Astrocyte of the cerebellum (primary cell): ENCODE results near the gene HMG20A.

ENCODE experiments used
- DNase-seq: peaks from one replicate; pipeline ENCODE4 v3.0.0-alpha.2; 2011; ENCODE audit warnings: low read depth
- H3K4me3 ChIP-seq: 2 replicates; pipeline ENCODE4 v1.5.1; 2011; ENCODE audit warnings: mild to moderate bottlenecking, low read depth, low read length, moderate library complexity
- in situ Hi-C: cut with HindIII; loops from 2 replicates; pipeline ENCODE4 v1.10.0; 2017; ENCODE audit warnings: low sequenced_read_pairs
- TF ChIP-seq, protein P1 (sequence below): IDR thresholded peaks from 2 replicates; pipeline ENCODE4 v1.5.1; 2012; ENCODE audit warnings: low read length, low read depth, moderate library complexity, mild to moderate bottlenecking; ENCODE audit errors: missing control alignments

Gene HMG20A

DNA sequence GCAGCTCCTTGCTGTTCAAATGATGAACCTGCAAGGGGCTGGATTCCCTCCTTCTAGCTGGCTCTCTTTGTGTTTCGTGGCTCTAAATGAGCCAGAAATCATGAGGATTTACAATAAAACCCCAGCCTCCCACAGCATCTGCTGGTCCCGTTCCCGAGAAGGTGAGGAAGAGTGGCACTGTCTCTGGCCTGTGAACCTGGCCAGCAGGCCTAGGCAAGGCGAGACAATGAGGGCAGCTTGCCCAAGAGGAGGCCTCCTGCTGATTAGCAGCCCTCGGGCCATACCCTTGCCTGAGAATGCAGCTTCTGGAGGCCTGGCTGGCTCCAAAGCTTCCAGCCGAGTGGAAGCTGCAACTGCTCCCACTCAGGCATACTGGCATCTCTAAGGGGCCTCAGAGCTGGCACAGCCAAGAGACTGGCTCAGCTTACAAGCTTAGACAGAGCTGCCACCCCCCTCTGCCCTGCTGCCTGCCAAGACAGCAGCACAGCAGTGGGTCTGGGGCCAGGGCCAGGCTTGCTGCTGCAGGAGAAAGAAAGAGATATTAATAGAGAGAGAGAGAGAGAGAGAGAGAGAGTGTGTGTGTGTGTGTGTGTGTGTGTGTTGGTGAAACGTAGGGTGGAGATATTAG lies 76.5 kb downstream of the HMG20A start:
- no peak for DNase-seq
- TF ChIP-seq, protein P1, sequence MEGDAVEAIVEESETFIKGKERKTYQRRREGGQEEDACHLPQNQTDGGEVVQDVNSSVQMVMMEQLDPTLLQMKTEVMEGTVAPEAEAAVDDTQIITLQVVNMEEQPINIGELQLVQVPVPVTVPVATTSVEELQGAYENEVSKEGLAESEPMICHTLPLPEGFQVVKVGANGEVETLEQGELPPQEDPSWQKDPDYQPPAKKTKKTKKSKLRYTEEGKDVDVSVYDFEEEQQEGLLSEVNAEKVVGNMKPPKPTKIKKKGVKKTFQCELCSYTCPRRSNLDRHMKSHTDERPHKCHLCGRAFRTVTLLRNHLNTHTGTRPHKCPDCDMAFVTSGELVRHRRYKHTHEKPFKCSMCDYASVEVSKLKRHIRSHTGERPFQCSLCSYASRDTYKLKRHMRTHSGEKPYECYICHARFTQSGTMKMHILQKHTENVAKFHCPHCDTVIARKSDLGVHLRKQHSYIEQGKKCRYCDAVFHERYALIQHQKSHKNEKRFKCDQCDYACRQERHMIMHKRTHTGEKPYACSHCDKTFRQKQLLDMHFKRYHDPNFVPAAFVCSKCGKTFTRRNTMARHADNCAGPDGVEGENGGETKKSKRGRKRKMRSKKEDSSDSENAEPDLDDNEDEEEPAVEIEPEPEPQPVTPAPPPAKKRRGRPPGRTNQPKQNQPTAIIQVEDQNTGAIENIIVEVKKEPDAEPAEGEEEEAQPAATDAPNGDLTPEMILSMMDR, result no peak
- no peak overlapping the region for H3K4me3 ChIP-seq
- in situ Hi-C loops, result no loop called here

DNA sequence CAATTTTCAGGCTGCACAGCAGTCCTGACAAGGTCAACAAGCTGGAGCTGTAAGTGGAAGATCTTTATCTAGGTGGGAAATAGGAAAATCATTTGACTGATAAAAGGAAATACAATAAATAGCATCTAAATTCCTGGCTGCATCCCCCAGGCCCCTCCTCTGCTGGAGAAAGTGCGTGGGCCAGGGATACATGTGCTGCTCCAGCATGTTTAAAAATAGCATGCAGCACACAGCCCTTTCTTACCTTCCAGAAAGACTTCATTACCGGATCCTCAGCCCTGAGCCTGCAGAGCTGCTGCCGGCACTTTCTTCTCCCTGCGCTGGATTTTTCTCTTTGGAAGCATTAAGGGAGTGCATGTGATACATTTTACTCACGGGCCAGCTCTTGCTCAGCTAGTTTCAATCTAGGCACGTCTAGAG lies 77.3 kb downstream of the HMG20A start:
- H3K4me3 ChIP-seq, result no peak overlapping the region
- TF ChIP-seq, protein P1, result no peak
- in situ Hi-C loops, result no loop called here
- DNase-seq, result no peak

DNA sequence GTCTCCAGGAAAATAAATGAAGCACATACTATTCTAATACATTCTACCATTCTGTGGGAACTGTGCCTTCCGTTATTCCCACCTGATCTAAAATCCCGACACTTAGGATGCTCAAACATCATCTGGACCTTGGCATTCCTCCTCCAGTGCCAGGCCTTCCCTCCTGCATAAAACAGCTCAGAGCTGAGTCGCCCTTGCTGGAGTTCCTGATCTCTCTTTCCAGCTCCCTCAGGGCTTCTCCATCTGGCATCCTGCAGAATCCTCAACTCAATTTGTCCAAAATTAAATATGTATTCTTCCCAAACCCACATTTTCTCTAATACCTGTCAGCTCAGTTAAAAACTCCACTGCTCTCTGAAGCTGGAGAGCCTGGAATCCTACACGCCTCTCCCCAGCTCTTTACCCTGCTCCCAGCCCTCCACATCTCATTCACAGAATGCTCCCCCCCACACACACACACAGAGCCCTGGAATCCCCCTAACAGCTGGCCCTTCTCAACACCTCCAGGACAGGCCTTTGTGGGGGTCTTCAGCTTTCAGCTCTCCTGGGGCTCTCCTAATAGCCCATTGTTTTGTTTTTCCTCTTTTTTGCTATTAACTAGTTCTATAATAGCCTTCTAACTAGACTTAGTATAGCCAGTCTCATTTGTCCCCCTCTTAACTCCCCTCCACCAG lies 78.5 kb downstream of the HMG20A start:
- DNase-seq, result no peak
- TF ChIP-seq, protein P1, result no peak
- in situ Hi-C loops, result no loop called here
- H3K4me3 ChIP-seq, result no peak overlapping the region

DNA sequence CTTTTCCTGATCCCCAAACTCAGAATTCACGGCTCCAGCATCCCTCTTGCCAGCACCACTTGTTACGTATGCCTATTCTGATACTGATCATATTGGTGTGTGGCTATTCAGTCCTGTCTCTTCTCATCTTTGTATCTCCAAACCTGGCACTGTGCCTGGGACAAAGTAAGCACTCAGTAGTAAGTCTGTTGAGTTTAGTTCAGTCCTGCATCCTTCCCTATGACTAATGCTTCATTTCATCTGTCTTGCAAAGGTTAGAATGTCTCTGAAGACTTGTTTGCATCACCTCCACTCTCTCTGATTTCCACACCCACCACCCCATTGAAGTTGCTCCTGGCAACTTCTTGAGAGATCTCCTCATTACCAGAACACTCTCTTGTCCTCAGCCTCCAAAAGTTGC lies 80.3 kb downstream of the HMG20A start:
- TF ChIP-seq, protein P1, result no peak
- in situ Hi-C loops, result no loop called here
- no peak overlapping the region for H3K4me3 ChIP-seq
- no peak for DNase-seq

DNA sequence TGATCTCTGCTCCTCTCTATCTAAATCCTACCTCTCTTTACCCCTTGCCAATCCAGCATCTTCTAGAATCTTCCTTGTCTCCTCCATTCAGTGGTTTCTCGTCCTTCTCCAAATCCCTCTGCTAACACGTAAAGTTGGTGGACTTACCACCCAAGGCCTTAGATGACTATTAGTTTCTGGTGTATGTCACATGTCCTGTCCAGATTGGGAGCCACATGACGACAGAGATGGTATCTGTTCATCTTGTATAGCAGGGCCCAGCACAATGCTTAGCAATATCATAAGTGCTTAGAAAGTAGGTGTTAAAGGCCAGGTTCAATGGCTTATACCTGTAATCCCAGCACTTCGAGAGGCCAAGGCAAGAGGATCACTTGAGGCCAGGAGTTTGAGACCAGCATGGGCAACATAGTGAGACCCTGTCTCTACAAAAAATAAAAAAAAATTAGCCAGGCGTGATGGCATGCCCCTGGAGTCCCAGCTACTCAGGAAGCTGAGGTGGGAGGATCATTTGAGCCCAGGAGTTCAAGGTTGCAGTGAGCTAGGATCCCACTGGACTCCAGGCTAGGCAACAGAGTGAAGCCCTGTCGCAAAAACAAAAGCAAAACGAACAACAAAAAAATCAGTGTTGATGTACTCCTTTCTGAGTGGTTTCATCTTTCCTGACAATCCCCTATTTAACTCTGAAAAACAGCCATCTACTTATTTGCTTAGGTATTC lies 81.8 kb downstream of the HMG20A start:
- TF ChIP-seq, protein P1, result no peak
- H3K4me3 ChIP-seq, result no peak overlapping the region
- no peak for DNase-seq
- in situ Hi-C loops, result no loop called here

DNA sequence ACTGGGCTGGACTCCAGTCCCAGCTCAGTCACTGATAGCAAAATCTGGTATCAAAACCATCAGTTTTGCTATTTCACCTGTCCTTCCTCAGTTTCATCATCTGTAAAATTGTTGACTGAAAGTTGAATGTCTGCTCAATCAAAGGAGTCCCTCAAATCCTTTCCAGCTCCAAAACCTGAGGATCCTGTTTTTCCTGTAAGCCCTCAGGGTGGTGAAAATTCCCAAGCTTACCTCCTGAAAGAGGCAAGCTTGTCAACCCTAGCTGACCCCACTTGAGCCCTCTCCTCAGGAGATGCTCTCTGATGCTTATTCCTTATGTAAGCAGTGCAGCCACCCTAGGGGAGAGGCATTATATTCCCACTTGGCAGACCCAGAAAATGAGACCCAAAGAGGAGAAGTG lies 82.6 kb downstream of the HMG20A start:
- in situ Hi-C loops, result no loop called here
- no peak for DNase-seq
- TF ChIP-seq, protein P1, result no peak
- no peak overlapping the region for H3K4me3 ChIP-seq
